ENCODE results near the gene CA9.

- TF ChIP-seq CTCF (IDR thresholded peaks at IDR 0.05; ENCODE audit: low read depth, low read length): no peak
- TF ChIP-seq EZH2phosphoT487 (IDR thresholded peaks at IDR 0.05; ENCODE audit: low read depth): no peak
Observed at GRCh38 chr9:35653611-35654010, 20.1 kb upstream of the CA9 start.

Data from OCI-LY3 (cell line).